ENCODE data around the gene TBC1D5.
"Not testable (repeated sequence)": the region's sequence is repeated elsewhere in the genome, so short reads cannot be mapped to it uniquely, and the experiment has no call there.

Gene TBC1D5

DNA sequence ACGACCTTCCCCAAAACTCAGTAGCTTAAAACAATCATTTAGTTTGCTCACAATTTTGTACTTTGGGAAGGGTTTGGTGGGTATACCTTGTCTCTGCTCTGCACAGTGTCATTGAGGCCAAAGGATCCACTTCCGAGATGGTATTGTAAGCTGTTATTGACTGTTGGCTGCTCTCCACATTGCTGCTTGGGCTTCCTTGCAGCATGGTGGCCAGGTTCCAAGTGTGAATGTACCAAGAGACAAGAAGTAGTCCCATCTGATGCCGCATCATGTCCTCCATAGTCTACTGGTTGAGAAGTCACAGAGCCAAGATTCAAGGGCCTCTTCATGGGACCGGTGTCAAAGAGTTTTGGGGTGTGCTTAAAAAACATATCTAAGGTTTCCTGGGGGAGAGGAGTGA lies 589.2 kb downstream of the TBC1D5 start:
- DNase-seq = no peak

DNA sequence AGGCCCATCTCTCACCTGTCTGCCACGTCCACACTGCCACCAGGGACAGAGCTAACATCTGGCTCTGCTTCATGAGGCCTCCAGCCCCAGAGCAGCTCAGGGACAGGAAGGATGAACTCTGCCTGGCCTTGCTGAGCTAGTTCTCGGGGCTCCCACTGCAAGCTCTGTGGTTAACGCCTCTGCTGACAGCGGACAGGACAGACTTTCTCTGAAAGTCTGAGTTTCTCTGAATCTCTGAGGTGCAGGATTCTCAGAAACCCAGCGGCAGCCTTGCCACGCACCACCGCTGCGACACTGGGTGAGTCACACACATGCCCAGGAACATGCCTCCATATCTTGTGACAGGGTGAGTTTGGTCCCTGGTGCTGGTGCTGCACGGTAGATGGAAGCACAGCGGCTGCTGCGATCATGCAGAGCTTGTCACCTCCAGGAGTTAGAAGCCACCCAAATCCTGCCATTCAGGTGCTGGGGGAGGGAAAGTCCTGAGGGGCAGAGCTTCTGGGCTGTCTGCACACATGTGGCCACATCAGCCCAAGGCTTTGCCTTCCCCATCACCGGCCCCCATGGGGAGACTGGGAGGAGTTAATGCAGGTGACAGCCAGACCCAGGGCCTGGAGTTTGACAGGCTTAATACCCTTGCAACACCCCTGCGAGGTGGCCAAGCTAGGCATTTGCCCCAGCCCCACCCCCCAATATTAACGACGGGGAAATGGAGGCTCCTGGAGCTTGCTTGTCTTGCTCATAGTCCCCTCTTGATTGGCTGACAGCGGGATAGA lies 590.6 kb downstream of the TBC1D5 start:
- DNase-seq = no peak

GRCh38 chr3:17149076-17149475 lies 593.4 kb downstream of the TBC1D5 start:
- no peak for DNase-seq

DNA sequence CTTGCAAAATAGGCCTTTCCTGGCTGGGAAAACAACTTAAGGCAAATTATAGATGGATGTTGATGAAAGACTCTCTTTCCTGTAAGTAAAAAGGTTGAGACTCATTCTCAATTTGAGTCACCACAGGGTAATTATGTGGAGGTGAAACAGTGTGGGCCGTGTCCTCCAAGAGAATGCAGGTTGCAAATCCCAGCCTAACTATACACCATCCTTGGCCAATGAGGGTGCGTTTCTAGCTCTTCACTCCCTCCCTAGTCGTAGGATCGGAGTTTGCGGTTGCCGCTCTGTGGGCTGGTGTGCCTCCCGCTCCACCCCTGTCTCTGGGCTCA lies 597.8 kb downstream of the TBC1D5 start:
- DNase-seq = no peak

GRCh38 chr3:17143893-17144664 lies 598.4 kb downstream of the TBC1D5 start:
- no peak for DNase-seq

DNA sequence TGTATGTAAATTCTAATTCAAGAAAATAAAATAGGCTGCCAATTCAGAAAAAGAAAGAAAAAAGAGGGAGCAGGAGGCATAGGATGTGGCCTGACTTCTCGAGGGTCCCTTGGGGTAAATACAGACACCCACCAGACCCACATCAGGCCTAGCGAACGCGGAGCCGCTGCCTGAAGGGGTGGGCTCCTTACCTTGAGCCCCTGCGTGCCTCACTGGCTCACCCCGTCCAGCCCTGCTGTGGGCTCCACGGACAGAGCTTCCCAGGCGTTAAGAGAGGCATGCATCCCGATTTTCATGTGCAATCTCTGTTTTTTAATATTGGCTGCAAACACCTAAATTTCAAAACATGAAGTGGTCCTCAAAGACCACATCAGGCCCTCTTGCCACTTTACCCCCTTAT lies 599.9 kb downstream of the TBC1D5 start:
- no peak for DNase-seq

GRCh38 chr3:17141699-17142098 lies 600.7 kb downstream of the TBC1D5 start:
- DNase-seq = no peak

DNA sequence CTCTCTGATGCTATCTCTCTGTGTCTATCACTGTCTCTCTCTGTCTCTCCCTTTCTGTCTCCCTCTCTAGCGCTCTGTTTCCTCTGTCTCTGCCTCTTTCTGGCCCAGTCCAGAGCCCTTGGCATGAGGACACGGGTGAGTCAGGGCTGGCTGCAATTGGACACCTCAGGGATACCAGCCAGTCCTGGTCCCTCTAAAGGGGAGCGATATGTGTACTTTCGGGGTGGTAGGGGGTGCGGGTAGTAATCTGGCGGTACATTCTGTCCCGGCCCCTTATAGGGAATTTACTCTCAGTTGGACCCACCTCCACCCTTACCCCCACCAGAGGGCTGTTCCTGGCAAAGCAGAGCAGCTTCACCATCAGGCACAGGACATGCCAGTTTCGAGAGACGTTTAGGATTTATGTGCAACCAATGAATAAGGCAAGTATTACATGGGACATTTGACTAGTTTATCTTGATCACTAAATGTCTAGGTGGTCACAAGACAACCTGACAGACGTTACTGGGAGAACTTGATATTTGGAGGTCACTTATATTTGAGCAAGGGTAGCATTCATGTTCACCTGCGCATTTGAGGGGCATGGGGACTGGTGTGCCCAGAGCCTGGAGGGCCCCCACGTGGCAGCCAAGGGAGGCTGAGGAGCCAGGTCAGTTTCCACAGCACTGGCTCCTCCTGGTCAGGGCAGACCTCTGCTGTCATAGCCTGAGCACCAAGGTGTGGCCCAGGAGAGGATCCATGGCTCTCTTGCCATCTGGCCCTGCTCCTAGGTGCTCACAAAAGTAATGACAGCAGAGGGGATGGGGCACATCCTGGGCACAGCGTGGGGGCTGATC lies 601.5 kb downstream of the TBC1D5 start:
- DNase-seq = no peak

DNA sequence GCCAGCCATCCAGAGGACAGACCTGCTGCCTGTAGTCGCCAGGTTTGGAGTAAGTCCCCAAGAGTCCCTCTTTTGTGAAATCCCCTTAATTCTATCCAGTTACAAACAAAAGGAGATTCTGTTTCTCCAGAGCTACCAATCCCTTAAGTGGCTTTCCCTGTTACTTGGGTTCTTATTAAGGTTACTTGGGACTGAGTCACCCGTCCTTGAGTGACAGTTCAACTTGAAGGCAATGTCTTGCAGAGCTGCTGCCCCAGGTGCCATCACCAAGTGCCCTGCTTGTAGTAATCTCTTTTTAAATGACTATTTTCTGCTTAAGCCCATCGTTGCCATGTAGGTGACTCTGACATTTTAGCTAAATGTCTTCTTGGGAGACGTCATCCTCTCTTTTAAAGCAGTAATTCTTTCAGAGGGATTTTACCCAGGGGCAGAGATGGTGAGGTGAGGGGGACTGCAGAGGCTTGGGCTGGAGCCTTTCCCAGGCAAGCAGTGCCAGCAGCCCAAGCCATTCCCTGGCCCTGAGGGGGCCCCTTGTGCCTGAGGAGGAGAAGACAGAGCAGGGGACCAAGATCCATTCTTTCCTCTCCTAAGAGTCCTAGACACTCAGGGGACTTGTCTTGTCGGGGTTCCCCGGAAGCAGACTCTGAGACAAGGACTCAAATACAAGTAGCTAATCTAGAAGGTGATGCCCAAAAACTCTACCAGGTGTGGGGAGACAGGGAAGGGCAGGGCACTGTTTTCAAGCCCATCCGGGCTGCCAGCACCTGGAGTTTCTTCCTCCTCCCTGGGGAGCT lies 604.0 kb downstream of the TBC1D5 start:
- DNase-seq = no peak

DNA sequence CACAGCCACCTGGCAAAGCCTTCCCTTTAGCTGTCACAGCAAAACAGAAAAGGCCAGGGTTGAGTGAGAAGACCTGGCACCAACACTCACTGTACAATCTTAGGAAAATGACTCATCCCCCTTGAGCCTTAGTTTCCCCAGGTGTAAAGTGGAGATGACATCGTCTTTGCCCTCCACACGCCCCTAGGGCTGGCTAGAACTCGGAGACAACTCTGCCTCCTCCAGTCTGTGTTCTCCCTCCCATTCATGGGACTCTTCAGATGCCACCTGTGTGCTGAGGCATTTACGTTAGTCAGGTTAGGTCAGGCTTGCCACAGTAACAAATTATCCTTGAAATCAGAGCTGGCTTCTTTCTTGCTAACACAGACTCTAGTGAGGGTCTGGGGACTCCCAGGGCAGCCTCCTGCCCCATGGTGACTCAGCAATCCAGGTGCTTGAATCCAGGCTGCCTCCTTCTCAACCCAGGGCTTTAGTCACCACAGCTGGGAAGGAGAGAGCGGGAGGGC lies 605.1 kb downstream of the TBC1D5 start:
- DNase-seq = no peak

DNA sequence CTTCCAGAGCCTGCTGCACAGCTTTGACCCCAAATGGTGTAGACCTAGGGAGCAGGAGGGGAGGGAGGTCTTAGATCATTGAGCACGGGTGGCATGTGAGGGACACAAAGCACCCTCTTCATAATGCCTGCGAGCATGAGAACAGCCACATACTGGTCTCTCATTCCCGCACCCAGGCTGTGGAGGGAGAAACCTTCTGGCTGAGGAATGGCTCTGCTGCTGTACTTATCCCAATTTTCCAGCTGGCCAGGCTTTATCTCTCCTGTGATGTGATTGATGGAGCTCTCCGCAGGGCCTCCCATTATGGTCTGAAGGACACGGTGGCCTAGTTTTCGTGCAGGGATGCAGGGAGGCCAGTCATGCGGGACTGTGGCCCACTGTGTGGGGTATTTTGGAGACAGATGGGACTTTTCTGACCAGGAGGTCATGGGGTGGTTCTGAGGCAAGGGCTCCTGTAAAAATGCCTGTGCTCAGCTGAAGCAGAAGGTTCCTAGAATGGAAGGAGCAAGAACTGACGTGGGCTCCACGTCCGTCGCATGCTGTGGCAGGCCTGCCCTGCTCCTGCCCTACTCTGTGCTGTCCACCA lies 606.2 kb downstream of the TBC1D5 start:
- no peak for DNase-seq

GRCh38 chr3:17135696-17136095 lies 606.7 kb downstream of the TBC1D5 start:
- DNase-seq = no peak

DNA sequence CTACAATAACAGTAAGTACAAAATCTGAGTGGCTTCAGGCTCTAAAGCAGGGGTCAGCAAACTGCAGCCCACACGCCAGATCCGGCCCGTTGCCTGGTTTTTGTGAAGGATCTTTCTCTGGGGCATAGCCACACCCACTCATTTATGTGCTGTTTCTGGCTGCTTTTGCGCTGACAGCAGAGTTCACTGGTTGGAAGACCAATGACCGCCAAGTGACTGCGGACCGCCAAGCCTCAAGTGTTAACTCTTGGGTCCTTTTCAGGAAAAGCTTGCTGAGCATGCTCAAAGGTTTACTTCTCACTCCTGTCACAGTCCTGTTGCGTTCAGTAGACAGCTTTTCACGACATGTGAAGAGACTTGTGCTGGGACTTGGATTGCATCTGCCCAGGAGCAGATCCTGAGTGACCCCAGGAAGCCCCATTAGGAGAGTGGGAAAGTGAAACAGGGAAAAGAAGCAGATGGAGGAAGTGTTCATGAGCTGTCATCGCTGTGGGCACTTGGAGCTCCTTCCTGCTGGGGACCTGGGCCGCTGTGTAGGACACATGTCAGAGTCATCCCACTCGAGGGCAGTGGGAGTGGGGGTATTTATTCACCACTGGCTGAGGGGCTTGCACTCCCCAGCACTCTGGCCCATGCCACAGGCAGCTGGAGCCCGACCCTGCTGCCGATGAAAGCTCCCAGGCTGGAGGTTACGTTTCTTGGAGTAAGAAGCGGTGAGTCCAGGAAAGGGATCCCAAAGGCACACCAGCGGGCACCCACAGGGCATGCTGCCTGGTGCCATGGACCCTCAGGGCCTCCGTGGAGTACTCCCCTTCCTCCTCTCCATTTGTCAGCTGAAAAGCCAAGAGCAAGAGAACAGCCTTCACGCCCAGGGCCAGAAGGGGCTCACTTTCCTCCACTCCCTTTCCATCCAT lies 608.5 kb downstream of the TBC1D5 start:
- DNase-seq = no peak

DNA sequence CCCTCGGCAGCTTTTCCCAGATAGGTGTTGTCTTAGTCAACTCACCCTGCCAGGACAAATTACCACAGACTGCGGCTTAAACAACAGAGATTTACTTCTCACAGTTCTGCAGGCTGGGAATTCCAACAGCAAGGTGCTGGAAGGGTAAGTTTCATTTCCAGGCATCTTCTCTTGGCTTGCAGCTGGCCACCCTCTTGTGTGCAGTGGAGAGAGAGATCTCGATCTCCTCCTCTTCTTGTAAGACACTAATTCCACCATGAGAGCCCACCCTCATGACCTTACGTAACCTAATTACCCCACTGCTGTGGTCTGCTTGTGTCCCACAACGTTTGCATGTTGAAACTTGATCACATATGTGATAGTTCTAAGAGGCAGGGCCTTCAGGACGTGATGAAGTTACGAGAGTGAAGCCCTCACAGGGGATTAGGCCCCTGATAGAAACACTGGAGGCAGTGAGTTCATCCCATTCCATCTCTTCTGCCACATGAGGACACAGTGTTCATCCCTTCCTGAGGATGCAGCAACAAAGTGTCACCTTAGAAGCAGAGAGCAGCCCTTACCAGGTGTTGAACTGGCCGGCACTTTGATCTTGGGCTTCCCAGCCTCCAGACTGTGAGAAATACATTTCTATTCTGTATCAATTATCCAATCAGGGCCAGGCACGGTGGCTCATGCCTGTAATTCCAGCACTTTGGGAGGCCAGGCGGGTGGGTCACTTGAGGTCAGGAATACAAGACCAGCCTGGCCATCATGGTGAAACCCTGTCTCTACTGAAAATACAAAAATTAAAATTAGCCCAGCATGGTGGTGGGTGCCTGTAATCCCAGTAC lies 609.9 kb downstream of the TBC1D5 start:
- no peak for DNase-seq

DNA sequence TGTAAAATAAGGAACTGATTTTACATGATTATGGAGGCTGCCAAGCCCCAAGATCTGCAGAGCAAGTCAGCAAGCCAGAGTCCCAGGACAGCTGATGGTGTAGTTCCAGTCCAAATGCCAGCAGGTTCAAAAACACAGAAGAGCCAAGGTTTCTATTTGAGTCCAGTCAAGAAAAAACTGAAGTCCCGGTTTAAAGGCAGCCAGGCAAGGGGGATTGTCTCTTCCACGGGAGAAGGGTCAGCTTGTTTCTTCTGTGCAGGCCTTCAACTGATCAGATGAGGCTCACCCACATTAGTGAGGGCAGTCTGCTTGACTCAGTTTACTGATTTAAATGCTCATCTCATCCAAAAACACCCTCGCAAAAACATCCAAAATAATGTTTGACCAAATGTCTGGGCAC lies 611.5 kb downstream of the TBC1D5 start:
- DNase-seq = no peak

DNA sequence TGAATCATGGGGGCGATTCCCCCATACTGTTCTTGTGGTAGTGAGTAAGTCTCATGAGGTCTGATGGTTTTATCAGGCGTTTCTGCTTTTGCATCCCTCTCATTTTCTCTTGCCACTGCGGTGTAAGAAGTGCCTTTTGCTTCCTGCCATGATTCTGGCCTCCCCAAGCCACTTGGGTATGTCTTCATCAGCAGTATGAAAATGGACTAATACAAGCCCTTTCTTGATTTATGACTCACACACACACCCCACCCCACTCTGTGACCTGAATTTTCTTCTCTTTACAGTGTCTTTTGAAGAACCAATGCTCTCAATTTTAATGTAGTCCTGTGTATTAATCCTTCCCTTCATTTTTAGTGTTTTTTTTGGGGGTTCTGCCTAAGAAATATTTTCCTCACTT lies 612.9 kb downstream of the TBC1D5 start:
- no peak for DNase-seq

DNA sequence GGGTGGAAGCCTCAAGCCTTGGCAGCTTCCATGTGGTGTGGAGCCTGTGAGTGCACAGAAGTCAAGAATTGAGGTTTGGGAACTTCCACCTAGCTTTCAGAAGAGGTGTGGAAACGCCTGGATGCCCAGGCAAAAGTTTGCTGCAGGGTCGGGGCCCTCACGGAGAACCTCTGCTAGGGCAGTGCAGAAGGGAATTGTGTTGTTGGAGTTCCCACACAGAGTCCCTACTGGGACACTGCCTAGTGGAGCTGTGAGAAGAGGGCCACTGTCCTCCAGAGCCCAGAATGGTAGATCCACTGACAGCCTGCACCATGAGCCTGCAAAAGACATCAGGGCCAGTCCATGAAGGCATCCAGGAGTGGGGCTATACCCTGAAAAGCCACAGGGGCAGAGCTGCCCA lies 613.8 kb downstream of the TBC1D5 start:
- not testable (repeated sequence) for DNase-seq

- DNase-seq = no peak
Observed at GRCh38 chr3:17125738-17126442, 616.5 kb downstream of the TBC1D5 start.

GRCh38 chr3:17122758-17123157 lies 619.7 kb downstream of the TBC1D5 start:
- no peak for DNase-seq

- DNase-seq = no peak
Observed at GRCh38 chr3:17121336-17121735, 621.1 kb downstream of the TBC1D5 start.

All from NCI-H1436 (cell line).